ENCODE results near the gene CCL25.

CCL25 gene

DNA sequence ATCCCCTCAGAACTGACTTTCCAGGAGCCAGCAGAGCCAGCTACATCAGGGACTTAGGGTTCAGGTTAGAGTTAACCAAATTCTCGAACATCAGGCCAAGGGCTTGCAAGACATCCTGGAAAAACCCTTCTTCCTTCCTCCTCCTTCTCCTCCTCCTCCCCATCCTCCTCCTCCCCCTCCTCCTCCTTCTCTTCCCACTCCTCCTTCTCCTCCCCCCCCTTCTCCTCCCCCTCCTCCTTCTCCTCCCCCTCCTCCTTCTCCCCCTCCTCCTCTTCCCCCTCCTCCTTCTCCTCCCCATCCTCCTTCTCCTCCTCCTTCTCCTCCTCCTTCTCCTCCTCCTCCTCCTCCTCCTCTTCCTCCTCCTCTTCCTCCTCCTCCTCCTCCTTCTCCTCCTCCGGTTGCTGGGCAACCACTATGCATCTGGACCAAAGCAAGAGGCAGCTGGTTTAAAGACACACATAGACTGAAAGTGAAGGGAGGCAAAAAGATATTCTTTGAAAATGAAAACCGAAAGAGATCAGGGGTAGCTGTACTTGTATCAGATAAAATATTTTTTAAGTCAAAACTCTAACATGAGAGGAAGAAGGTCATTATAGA lies 5.9 kb upstream of the CCL25 start:
- DNase-seq (ENCODE audit: low spot score) = peak; percentile 39
- TF ChIP-seq, protein P1, sequence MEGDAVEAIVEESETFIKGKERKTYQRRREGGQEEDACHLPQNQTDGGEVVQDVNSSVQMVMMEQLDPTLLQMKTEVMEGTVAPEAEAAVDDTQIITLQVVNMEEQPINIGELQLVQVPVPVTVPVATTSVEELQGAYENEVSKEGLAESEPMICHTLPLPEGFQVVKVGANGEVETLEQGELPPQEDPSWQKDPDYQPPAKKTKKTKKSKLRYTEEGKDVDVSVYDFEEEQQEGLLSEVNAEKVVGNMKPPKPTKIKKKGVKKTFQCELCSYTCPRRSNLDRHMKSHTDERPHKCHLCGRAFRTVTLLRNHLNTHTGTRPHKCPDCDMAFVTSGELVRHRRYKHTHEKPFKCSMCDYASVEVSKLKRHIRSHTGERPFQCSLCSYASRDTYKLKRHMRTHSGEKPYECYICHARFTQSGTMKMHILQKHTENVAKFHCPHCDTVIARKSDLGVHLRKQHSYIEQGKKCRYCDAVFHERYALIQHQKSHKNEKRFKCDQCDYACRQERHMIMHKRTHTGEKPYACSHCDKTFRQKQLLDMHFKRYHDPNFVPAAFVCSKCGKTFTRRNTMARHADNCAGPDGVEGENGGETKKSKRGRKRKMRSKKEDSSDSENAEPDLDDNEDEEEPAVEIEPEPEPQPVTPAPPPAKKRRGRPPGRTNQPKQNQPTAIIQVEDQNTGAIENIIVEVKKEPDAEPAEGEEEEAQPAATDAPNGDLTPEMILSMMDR (IDR thresholded peaks at IDR 0.05; ENCODE audit: extremely low read depth, missing control alignments) = no peak

DNA sequence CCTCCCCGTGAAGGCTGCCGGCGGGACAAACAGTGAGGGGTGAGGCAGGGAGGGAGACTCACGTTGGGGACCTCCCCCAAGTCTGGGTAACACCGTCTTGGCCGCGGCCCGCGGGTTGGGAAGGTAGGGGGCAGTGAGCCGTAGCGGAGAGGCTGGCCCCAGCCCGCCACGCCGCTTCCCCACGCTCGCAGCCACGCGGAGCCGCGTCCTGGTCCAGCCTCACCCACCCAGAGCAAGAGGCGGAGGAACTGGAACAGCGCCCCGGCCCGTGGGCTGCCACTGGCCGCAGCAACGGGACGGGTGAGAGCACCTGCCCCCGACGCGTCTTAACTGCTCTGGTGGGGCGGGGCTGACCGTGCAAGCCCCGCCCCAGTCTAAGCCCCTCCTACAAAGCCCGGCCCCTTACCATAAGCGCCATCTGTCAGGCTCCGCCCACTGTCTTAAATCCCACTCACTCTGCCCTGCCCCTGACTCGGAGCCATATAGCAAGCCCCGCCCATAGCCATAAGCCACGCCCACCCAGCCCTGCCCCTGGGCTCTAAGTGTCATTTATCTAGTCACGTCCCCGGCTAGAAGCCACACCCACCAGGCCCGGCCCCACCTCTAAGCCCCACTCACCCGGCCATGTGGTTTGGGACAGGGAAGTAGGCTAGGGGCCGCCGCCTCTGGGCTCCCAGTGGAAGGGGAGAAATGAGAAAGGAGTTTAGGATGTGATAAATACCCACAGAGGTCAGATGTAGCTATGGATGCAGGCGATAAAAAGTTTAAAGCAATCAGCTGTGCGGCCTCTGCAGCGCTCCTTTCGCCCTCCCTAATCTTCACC lies 2.1 kb upstream of the CCL25 start:
- DNase-seq (ENCODE audit: low spot score) = peak; percentile 97
- TF ChIP-seq, protein P1 (IDR thresholded peaks at IDR 0.05; ENCODE audit: extremely low read depth, missing control alignments) = no peak

DNA sequence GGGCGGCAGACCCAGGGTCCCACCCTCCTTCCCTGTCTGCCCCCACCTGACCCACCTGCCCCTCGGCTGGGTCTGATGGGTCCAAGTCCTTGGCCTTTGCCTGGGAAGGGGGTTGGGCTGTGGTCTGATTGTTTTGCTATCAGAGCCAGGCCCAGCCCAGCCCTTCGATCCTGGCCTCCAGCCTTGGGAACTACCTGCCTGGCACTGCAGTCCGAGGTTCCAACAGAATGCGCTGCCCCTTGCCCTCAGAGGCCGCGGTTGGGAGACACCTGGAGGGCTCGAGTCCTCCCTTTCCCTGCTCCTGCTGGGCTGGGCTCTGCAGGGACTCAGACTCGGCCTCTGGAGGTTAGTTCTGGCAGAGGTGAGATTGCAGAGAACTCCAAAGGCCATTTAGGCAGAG lies 1.6 kb downstream of the CCL25 start:
- DNase-seq (ENCODE audit: low spot score) = no peak
- TF ChIP-seq, protein P1 (IDR thresholded peaks at IDR 0.05; ENCODE audit: extremely low read depth, missing control alignments) = no peak

DNA sequence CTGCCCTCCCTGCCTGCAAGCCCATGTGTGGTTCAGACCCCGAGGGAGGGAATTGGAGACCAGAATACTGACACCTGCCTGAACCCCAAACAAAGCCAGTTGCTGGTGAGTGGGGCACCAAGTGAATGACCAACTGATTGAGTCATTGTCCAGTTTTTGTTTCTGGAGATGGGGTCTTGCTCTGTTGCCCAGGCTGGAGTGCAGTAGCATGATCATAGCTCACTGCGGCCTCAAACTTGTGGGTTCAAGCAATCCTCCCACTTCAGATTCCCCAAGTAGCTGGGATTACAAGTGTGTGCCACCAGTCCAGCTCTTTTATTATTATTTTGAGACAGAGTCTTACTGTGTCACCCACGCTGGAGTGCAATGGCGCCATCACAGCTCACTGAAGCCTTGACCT lies 4.0 kb downstream of the CCL25 start:
- DNase-seq (ENCODE audit: low spot score) = no peak
- TF ChIP-seq, protein P1 (IDR thresholded peaks at IDR 0.05; ENCODE audit: extremely low read depth, missing control alignments) = no peak

DNA sequence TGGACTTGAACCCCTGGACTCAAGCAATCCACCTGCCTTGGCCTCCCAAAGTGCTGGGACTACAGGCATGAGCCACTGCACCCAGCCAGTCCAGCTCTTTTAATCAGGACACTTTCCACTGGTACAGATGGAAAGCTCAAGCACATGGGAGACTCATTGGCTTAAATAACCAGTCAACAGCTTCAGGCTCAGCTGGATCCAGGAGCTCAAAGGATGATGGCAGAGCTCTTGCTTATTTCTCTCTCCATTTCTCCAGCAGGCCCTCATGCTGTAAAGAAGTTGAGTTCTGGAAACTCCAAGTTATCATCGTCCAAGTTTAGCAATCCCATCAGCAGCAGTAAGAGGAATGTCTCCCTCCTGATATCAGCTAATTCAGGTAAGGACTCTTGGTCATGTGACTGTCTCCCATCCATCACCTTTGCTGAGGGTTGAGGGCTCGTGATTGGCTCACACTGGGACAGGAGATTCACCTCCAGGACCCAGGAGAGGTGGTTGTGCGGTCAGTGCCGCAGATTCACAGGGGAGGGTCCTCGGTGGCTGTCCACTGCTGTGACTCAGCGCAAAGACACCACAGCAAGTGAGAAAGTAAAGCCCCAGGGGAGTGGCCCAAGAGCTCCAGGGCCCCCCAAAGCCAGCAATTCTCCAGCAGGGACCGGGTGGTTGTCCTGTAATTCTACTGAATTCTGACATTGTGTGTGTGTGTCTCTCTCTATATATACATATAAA lies 5.1 kb downstream of the CCL25 start:
- DNase-seq (ENCODE audit: low spot score) = no peak
- TF ChIP-seq, protein P1 (IDR thresholded peaks at IDR 0.05; ENCODE audit: extremely low read depth, missing control alignments) = no peak

DNA sequence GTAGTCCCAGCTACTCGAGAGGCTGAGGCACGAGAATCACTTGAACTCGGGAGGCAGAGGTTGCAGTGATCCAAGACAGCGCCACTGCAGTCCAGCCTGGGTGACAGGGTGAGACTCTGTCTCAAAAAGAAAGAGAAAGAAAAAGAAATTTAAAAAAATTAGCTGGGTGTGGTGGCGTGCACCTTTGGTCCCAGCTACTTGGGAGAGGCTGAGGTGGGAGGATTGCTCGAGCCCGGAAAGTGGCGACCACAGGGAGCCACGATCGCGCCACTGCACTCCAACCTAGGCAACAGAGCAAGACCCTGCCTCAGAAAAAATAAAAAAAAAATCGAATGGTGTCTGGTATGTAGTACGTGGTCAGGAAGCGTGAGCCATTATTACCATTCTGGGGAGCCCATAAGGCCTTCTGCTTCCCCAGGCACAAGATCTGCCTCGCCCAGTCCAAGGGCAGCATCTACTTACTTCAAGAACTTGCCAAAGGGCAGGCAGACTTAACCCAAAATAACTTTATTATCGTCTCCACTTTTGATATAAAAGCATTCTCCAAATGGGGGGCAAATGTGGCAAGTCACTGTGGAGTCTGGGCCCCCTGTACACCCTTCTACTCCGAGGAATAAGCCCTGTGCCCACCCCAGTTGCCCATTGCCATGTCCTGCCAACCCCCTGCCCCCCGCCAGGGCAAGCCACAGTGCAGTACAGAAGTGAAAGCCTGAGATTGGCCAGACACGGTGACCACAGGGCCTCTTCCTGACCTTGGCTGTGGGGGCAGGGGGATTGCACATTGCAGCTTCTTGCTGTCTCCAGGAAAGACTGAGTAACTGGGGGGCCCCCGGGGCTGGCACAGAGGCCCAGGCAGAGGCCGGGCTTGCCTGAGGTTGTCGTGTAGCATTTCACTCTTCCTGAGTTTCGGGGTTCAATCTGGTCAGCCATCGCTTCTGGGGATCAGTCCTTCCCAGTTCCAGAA lies 12.6 kb downstream of the CCL25 start:
- no peak for DNase-seq (ENCODE audit: low spot score)
- TF ChIP-seq, protein P1 (IDR thresholded peaks at IDR 0.05; ENCODE audit: extremely low read depth, missing control alignments) = no peak
